HCT116 (cell line): ENCODE data around the gene ZNF575.

Experiments
- SP1 ChIP-seq: IDR thresholded peaks from 2 replicates; pipeline ENCODE4 v1.6.1; 2012; ENCODE audit warnings: low read depth
- YY1 ChIP-seq: IDR thresholded peaks from 2 replicates; pipeline ENCODE4 v1.6.1; 2011; ENCODE audit warnings: low read length, low read depth, moderate library complexity, mild to moderate bottlenecking; ENCODE audit not compliant: insufficient replicate concordance; ENCODE audit errors: extremely low read depth
- TF ChIP-seq, protein P1 (sequence below), 3 experiments: fragments of 200-600 bp in 1 of 3; sonication (generic) in 1 of 3; IDR thresholded peaks in 2 of 3; conservative IDR thresholded peaks in 1 of 3; 2 replicates each; pipeline ENCODE4 v1.5.1; 2012 to 2017; ENCODE audit warnings: low read depth in 2 of 3, low read length in 2 of 3, antibody characterized with exemption in 1 of 3, borderline replicate concordance in 1 of 3, control low read depth in 1 of 3, mild to moderate bottlenecking in 1 of 3, mixed read lengths in 1 of 3, mixed run types in 1 of 3, moderate library complexity in 1 of 3; ENCODE audit not compliant: insufficient read depth in 1 of 3
- TF ChIP-seq, protein P2 (sequence below): IDR thresholded peaks from 2 replicates; pipeline ENCODE4 v1.6.1; 2012; ENCODE audit warnings: low read depth

DNA sequence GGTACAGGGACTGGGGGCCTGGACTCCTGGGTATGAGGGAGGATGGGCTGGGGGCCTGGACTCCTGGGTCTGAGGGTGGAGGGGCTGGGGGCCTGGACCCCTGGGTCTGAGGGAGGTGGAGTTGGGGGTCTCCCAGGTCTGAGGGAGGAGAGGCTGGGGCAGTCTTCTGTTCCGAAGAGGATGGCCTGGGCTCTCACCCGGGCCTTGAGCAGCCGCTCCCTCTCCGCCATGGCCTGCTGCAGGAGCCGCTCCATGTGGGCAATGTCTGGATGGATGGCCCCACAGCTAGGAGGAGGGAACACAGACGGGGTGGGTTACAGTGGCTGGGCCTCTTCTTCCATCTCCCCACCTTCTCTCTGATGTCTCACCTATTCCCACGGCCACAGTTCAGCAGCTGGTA, 46.6 kb upstream of the ZNF575 start:
- TF ChIP-seq YY1 (no peak), SP1 (no peak)
- TF ChIP-seq, protein P1, sequence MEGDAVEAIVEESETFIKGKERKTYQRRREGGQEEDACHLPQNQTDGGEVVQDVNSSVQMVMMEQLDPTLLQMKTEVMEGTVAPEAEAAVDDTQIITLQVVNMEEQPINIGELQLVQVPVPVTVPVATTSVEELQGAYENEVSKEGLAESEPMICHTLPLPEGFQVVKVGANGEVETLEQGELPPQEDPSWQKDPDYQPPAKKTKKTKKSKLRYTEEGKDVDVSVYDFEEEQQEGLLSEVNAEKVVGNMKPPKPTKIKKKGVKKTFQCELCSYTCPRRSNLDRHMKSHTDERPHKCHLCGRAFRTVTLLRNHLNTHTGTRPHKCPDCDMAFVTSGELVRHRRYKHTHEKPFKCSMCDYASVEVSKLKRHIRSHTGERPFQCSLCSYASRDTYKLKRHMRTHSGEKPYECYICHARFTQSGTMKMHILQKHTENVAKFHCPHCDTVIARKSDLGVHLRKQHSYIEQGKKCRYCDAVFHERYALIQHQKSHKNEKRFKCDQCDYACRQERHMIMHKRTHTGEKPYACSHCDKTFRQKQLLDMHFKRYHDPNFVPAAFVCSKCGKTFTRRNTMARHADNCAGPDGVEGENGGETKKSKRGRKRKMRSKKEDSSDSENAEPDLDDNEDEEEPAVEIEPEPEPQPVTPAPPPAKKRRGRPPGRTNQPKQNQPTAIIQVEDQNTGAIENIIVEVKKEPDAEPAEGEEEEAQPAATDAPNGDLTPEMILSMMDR (IDR thresholded peaks at IDR 0.05 in 2 of 3, conservative IDR thresholded peaks at IDR 0.05 in 1 of 3; ENCODE audit: borderline replicate concordance in 1 of 3, insufficient read depth in 1 of 3, low read depth in 2 of 3, low read length in 2 of 3), result no peak
- TF ChIP-seq, protein P2, sequence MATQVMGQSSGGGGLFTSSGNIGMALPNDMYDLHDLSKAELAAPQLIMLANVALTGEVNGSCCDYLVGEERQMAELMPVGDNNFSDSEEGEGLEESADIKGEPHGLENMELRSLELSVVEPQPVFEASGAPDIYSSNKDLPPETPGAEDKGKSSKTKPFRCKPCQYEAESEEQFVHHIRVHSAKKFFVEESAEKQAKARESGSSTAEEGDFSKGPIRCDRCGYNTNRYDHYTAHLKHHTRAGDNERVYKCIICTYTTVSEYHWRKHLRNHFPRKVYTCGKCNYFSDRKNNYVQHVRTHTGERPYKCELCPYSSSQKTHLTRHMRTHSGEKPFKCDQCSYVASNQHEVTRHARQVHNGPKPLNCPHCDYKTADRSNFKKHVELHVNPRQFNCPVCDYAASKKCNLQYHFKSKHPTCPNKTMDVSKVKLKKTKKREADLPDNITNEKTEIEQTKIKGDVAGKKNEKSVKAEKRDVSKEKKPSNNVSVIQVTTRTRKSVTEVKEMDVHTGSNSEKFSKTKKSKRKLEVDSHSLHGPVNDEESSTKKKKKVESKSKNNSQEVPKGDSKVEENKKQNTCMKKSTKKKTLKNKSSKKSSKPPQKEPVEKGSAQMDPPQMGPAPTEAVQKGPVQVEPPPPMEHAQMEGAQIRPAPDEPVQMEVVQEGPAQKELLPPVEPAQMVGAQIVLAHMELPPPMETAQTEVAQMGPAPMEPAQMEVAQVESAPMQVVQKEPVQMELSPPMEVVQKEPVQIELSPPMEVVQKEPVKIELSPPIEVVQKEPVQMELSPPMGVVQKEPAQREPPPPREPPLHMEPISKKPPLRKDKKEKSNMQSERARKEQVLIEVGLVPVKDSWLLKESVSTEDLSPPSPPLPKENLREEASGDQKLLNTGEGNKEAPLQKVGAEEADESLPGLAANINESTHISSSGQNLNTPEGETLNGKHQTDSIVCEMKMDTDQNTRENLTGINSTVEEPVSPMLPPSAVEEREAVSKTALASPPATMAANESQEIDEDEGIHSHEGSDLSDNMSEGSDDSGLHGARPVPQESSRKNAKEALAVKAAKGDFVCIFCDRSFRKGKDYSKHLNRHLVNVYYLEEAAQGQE, result no peak
